Activated T-cell treated with anti-CD3 and anti-CD28 coated beads, Interleukin-2, amount 50 U/mL, for 4 hours (primary cell): ENCODE results near the gene KDM6B. TPM values are rescaled to one million over a fixed set of nuclear protein-coding genes. Genes with fewer than 3 reads are reported as not detected.
"Not testable (repeated sequence)": the region's sequence is repeated elsewhere in the genome, so short reads cannot be mapped to it uniquely, and the experiment has no call there.

Source experiments
- ATAC-seq, 2 donors: fragments of 200-7000 bp; cut with Tn5 transposase; one replicate each; pipeline ENCODE4 v1.10.0; 2021
- DNase-seq: peaks from one replicate; pipeline ENCODE4 v3.0.0-alpha.2; 2020
- H3K27me3 Mint-ChIP-seq: one replicate; pipeline ENCODE4 v1.8.0; 2021; ENCODE audit warnings: low read depth, mixed read lengths
- H3K36me3 Mint-ChIP-seq: one replicate; pipeline ENCODE4 v1.8.0; 2022; ENCODE audit warnings: mixed read lengths; ENCODE audit not compliant: insufficient read depth
- H3K4me1 Mint-ChIP-seq: one replicate; pipeline ENCODE4 v1.8.0; 2021; ENCODE audit warnings: low read depth, mixed read lengths
- H3K4me3 Mint-ChIP-seq: one replicate; pipeline ENCODE4 v1.8.0; 2021; ENCODE audit warnings: mild to moderate bottlenecking, moderate library complexity, mixed read lengths
- H3K9me3 Mint-ChIP-seq: one replicate; pipeline ENCODE4 v1.8.0; 2021; ENCODE audit warnings: mixed read lengths
- total RNA-seq, 3 donors: library from RNA; stranded (reverse); gene quantifications; one replicate each; pipeline ENCODE4 v1.2.1, GENCODE V29; 2021

KDM6B gene
- total RNA-seq, 3 donors from 2014 or later: 187 to 226 (median 206) TPM

GRCh38 chr17:7857713-7858521 lies 23.9 kb downstream of the KDM6B start, which contains the start of gene CYB5D1:
Gene CYB5D1 (plus strand): TSS chr17:7858003. CDS start chr17:7858135, 132 bp downstream.
- H3K36me3 Mint-ChIP-seq: peaks cover 21% of the 10 kb centered on the region
- ATAC-seq: peak; percentile 47 to 49
- H3K9me3 Mint-ChIP-seq: no peaks in the 10 kb centered on the region
- peaks cover 16% of the 10 kb centered on the region for H3K4me1 Mint-ChIP-seq
- no peak within 1 kb of the TSS for H3K4me3 Mint-ChIP-seq
- DNase-seq: peak; percentile 83
- H3K27me3 Mint-ChIP-seq: no peaks in the 10 kb centered on the region

GRCh38 chr17:7858522-7858810 lies 24.4 kb downstream of the KDM6B start:
- Mint-ChIP-seq H3K4me3 (no peak overlapping the region), H3K4me1 (peaks cover 16% of the 10 kb centered on the region), H3K36me3 (peaks cover 20% of the 10 kb centered on the region), H3K27me3 (no peaks in the 10 kb centered on the region), H3K9me3 (no peaks in the 10 kb centered on the region)
- DNase-seq: peak; percentile 38
- ATAC-seq: no peak

- Mint-ChIP-seq H3K27me3 (no peaks in the 10 kb centered on the region), H3K4me3 (no peak overlapping the region), H3K36me3 (peaks cover 17% of the 10 kb centered on the region), H3K9me3 (no peaks in the 10 kb centered on the region), H3K4me1 (peaks cover 12% of the 10 kb centered on the region)
- DNase-seq (no peak), ATAC-seq (no peak)
Measured at GRCh38 chr17:7859028-7859427, 25.0 kb downstream of the KDM6B start.

GRCh38 chr17:7862692-7863437 lies 28.8 kb downstream of the KDM6B start:
- ATAC-seq (no peak), DNase-seq (peak; percentile 44)
- Mint-ChIP-seq H3K27me3 (no peaks in the 10 kb centered on the region), H3K4me1 (peaks cover 25% of the 10 kb centered on the region), H3K4me3 (no peak overlapping the region), H3K36me3 (peaks cover 15% of the 10 kb centered on the region), H3K9me3 (no peaks in the 10 kb centered on the region)

- not testable (repeated sequence) for ATAC-seq, H3K4me3 Mint-ChIP-seq, DNase-seq, H3K9me3 Mint-ChIP-seq, H3K27me3 Mint-ChIP-seq
- peaks cover 32% of the 10 kb centered on the region for H3K4me1 Mint-ChIP-seq
- H3K36me3 Mint-ChIP-seq: peaks cover 10% of the 10 kb centered on the region
Measured at GRCh38 chr17:7864384-7864783, 30.4 kb downstream of the KDM6B start.

- peak; percentile 35 to 50 for ATAC-seq
- DNase-seq: no peak
- Mint-ChIP-seq H3K9me3 (no peaks in the 10 kb centered on the region), H3K4me3 (no peak overlapping the region), H3K27me3 (no peaks in the 10 kb centered on the region), H3K36me3 (peaks cover 5% of the 10 kb centered on the region), H3K4me1 (peaks cover 27% of the 10 kb centered on the region)
Measured at GRCh38 chr17:7864995-7865650, 31.1 kb downstream of the KDM6B start.

GRCh38 chr17:7867881-7868329 lies 33.9 kb downstream of the KDM6B start:
- ATAC-seq: peak; percentile 65 to 67
- no peaks in the 10 kb centered on the region for H3K9me3 Mint-ChIP-seq
- DNase-seq: no peak
- H3K4me3 Mint-ChIP-seq: peak overlapping the region; percentile 14
- no peaks in the 10 kb centered on the region for H3K27me3 Mint-ChIP-seq
- H3K36me3 Mint-ChIP-seq: peaks cover 8% of the 10 kb centered on the region
- peaks cover 27% of the 10 kb centered on the region for H3K4me1 Mint-ChIP-seq

GRCh38 chr17:7873051-7873450 lies 39.0 kb downstream of the KDM6B start:
- H3K36me3 Mint-ChIP-seq: peaks cover 13% of the 10 kb centered on the region
- ATAC-seq (no peak), DNase-seq (no peak)
- no peak overlapping the region for H3K4me3 Mint-ChIP-seq
- H3K9me3 Mint-ChIP-seq: no peaks in the 10 kb centered on the region
- H3K27me3 Mint-ChIP-seq: no peaks in the 10 kb centered on the region
- H3K4me1 Mint-ChIP-seq: peaks cover 18% of the 10 kb centered on the region

- ATAC-seq (no peak), DNase-seq (no peak)
- Mint-ChIP-seq H3K27me3 (no peaks in the 10 kb centered on the region), H3K36me3 (peaks cover 13% of the 10 kb centered on the region), H3K4me1 (peaks cover 8% of the 10 kb centered on the region), H3K9me3 (no peaks in the 10 kb centered on the region), H3K4me3 (no peak overlapping the region)
Measured at GRCh38 chr17:7875804-7876370, 41.9 kb downstream of the KDM6B start.

- ATAC-seq (no peak), DNase-seq (no peak)
- Mint-ChIP-seq H3K27me3 (no peaks in the 10 kb centered on the region), H3K9me3 (no peaks in the 10 kb centered on the region), H3K4me3 (no peak overlapping the region), H3K4me1 (peaks cover 6% of the 10 kb centered on the region), H3K36me3 (peaks cover 8% of the 10 kb centered on the region)
Measured at GRCh38 chr17:7878234-7878633, 44.2 kb downstream of the KDM6B start.

- no peaks in the 10 kb centered on the region for H3K27me3 Mint-ChIP-seq
- H3K4me1 Mint-ChIP-seq: peaks cover 6% of the 10 kb centered on the region
- DNase-seq: no peak
- no peaks in the 10 kb centered on the region for H3K9me3 Mint-ChIP-seq
- no peak for ATAC-seq
- H3K4me3 Mint-ChIP-seq: no peak overlapping the region
- H3K36me3 Mint-ChIP-seq: peaks cover 6% of the 10 kb centered on the region
Measured at GRCh38 chr17:7880076-7880868, 46.3 kb downstream of the KDM6B start.

- H3K36me3 Mint-ChIP-seq: peaks cover under 1% of the 10 kb centered on the region
- DNase-seq (no peak), ATAC-seq (no peak)
- H3K27me3 Mint-ChIP-seq: no peaks in the 10 kb centered on the region
- H3K4me3 Mint-ChIP-seq: no peak overlapping the region
- H3K9me3 Mint-ChIP-seq: no peaks in the 10 kb centered on the region
- H3K4me1 Mint-ChIP-seq: peaks cover 4% of the 10 kb centered on the region
Measured at GRCh38 chr17:7881276-7882054, 47.4 kb downstream of the KDM6B start.

- Mint-ChIP-seq H3K27me3 (no peaks in the 10 kb centered on the region), H3K9me3 (no peaks in the 10 kb centered on the region), H3K4me1 (peaks cover 4% of the 10 kb centered on the region), H3K4me3 (no peak overlapping the region), H3K36me3 (no peaks in the 10 kb centered on the region)
- ATAC-seq (no peak), DNase-seq (no peak)
Measured at GRCh38 chr17:7882068-7882467, 48.1 kb downstream of the KDM6B start.
